HEK293T (cell line): ENCODE data around the gene MAP2K1.
"Not testable (repeated sequence)": the region's sequence is repeated elsewhere in the genome, so short reads cannot be mapped to it uniquely, and the experiment has no call there.

ENCODE experiments used
- ARNT ChIP-seq: fragments of 450-650 bp; IDR thresholded peaks from 2 replicates; pipeline ENCODE4 v1.6.1; 2017; ENCODE audit warnings: mild to moderate bottlenecking
- BHLHE40 ChIP-seq: fragments of 450-650 bp; IDR thresholded peaks from 2 replicates; pipeline ENCODE4 v1.6.1; 2016; ENCODE audit warnings: mild to moderate bottlenecking, moderate library complexity, borderline replicate concordance
- ELF4 ChIP-seq: fragments of 450-650 bp; IDR thresholded peaks from 2 replicates; pipeline ENCODE4 v1.6.1; 2017; ENCODE audit warnings: antibody characterized with exemption
- FOXA1 ChIP-seq: fragments of 450-650 bp; IDR thresholded peaks from 2 replicates; pipeline ENCODE4 v1.6.1; 2016; ENCODE audit warnings: mild to moderate bottlenecking
- FOXK2 ChIP-seq: fragments of 450-650 bp; IDR thresholded peaks from 2 replicates; pipeline ENCODE4 v1.6.1; 2016; ENCODE audit warnings: mild to moderate bottlenecking
- FOXM1 ChIP-seq: fragments of 450-650 bp; IDR thresholded peaks from 2 replicates; pipeline ENCODE4 v1.6.1; 2017; ENCODE audit warnings: mild to moderate bottlenecking, borderline replicate concordance
- HDGF ChIP-seq: fragments of 450-650 bp; IDR thresholded peaks from 2 replicates; pipeline ENCODE4 v1.6.1; 2017; ENCODE audit warnings: antibody characterized with exemption, borderline replicate concordance
- L3MBTL2 ChIP-seq: fragments of 450-650 bp; conservative IDR thresholded peaks from 2 replicates; pipeline ENCODE4 v1.6.1; 2016; ENCODE audit warnings: mild to moderate bottlenecking
- SP1 ChIP-seq: fragments of 450-650 bp; IDR thresholded peaks from 2 replicates; pipeline ENCODE4 v1.6.1; 2017
- SUZ12 ChIP-seq: fragments of 450-650 bp; IDR thresholded peaks from 2 replicates; pipeline ENCODE4 v1.6.1; 2016; ENCODE audit warnings: mild to moderate bottlenecking

- TF ChIP-seq L3MBTL2, FOXA1, HDGF, SUZ12, FOXM1, ARNT, ELF4, FOXK2, BHLHE40, SP1: not testable (repeated sequence)
Observed at GRCh38 chr15:66381376-66381775, 5.3 kb upstream of the MAP2K1 start.
